Vagina (tissue), 2 donors: ENCODE results near the gene P2RY8. TPM values are rescaled to one million over a fixed set of nuclear protein-coding genes. Genes with fewer than 3 reads are reported as not detected.

ENCODE experiments used
- DNase-seq, 2 donors: peaks; one replicate each; pipeline ENCODE4 v3.0.0-alpha.2; 2017; ENCODE audit errors: extremely low spot score in 2 of 2
- H3K27ac ChIP-seq: fragments of 200-600 bp; sonication (generic); one replicate; pipeline ENCODE4 v1.5.1; 2019
- H3K27me3 ChIP-seq: fragments of 200-600 bp; sonication (generic); one replicate; pipeline ENCODE4 v1.5.1; 2019
- H3K36me3 ChIP-seq, 2 donors: fragments of 200-600 bp; sonication (generic); one replicate each; pipeline ENCODE4 v1.5.1; 2017 to 2019
- H3K4me1 ChIP-seq: fragments of 200-600 bp; sonication (generic); one replicate; pipeline ENCODE4 v1.5.1; 2019
- H3K4me3 ChIP-seq, 2 donors: fragments of 200-600 bp; sonication (generic); 1 replicate in 1 of 2; 2 replicates in 1 of 2; pipeline ENCODE4 v1.5.1; 2016 to 2019
- H3K9me3 ChIP-seq: fragments of 200-600 bp; sonication (generic); one replicate; pipeline ENCODE4 v1.5.1; 2019
- POLR2A ChIP-seq, 2 donors: fragments of 450-650 bp; IDR thresholded peaks; one replicate each; pipeline ENCODE4 v1.6.1; 2017; ENCODE audit warnings: antibody characterized with exemption in 2 of 2, mild to moderate bottlenecking in 2 of 2, moderate library complexity in 2 of 2
- POLR2AphosphoS5 ChIP-seq, 2 donors: sonication (generic); formaldehyde crosslinking; IDR thresholded peaks; one replicate each; pipeline ENCODE4 v1.9.0; 2017; ENCODE audit warnings: antibody characterized with exemption in 2 of 2, mild to moderate bottlenecking in 2 of 2, low read depth in 1 of 2; ENCODE audit not compliant: insufficient read depth in 1 of 2
- intact Hi-C: fragments of 100-400 bp; cut with DNase I; formaldehyde crosslinking; loops from one replicate; pipeline ENCODE4 v1.15.1; 2023
- total RNA-seq: library from RNA; depleted of rRNA; stranded (reverse); fragments of >200 nt; gene quantifications from one replicate; pipeline ENCODE4 v1.2.3, GENCODE V29; 2016
- TF ChIP-seq, protein P1 (sequence below), 3 experiments: fragments of 450-650 bp in 2 of 3; fragments of 200-600 bp in 1 of 3; sonication (generic) in 1 of 3; IDR thresholded peaks; one replicate each; pipeline ENCODE4 v1.5.1; 2017 to 2019; ENCODE audit warnings: antibody characterized with exemption in 3 of 3, mild to moderate bottlenecking in 2 of 3, moderate library complexity in 2 of 3

The P2RY8 gene
- total RNA-seq, 1 donor from 2014 or later: 0.74 TPM

GRCh38 chrX:1424147-1424851, 112.7 kb downstream of the P2RY8 start:
- Histone ChIP-seq H3K4me1 (no peaks in the 10 kb centered on the region), H3K27me3 (no peaks in the 10 kb centered on the region), H3K4me3 (no peak overlapping the region), H3K36me3 (peaks cover 2 to 53% of the 10 kb centered on the region in 2 donors), H3K27ac (no peak overlapping the region), H3K9me3 (no peaks in the 10 kb centered on the region)
- intact Hi-C loops: loop anchor here (10.0 kb wide), 1 partner anchor 1089 kb away; no protein-coding TSS in a partner anchor
- TF ChIP-seq, protein P1, sequence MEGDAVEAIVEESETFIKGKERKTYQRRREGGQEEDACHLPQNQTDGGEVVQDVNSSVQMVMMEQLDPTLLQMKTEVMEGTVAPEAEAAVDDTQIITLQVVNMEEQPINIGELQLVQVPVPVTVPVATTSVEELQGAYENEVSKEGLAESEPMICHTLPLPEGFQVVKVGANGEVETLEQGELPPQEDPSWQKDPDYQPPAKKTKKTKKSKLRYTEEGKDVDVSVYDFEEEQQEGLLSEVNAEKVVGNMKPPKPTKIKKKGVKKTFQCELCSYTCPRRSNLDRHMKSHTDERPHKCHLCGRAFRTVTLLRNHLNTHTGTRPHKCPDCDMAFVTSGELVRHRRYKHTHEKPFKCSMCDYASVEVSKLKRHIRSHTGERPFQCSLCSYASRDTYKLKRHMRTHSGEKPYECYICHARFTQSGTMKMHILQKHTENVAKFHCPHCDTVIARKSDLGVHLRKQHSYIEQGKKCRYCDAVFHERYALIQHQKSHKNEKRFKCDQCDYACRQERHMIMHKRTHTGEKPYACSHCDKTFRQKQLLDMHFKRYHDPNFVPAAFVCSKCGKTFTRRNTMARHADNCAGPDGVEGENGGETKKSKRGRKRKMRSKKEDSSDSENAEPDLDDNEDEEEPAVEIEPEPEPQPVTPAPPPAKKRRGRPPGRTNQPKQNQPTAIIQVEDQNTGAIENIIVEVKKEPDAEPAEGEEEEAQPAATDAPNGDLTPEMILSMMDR (IDR thresholded peaks at IDR 0.05): no peak
- TF ChIP-seq POLR2AphosphoS5 (IDR thresholded peaks at IDR 0.05; ENCODE audit: insufficient read depth in 1 of 2, low read depth in 1 of 2): no peak
- DNase-seq: no peak

- peaks cover 2 to 64% of the 10 kb centered on the region in 2 donors for H3K36me3 ChIP-seq
- TF ChIP-seq, protein P1 (IDR thresholded peaks at IDR 0.05): no peak
- TF ChIP-seq POLR2AphosphoS5 (IDR thresholded peaks at IDR 0.05; ENCODE audit: insufficient read depth in 1 of 2, low read depth in 1 of 2): no peak
- TF ChIP-seq POLR2A (IDR thresholded peaks at IDR 0.05): no peak
- no peak overlapping the region for H3K27ac ChIP-seq
- H3K4me1 ChIP-seq: no peaks in the 10 kb centered on the region
- H3K9me3 ChIP-seq: no peaks in the 10 kb centered on the region
- no peak for DNase-seq
- no peaks in the 10 kb centered on the region for H3K27me3 ChIP-seq
- no peak overlapping the region for H3K4me3 ChIP-seq
- intact Hi-C loops: loop anchor here (10.0 kb wide), 1 partner anchor 1088 kb away; no protein-coding TSS in a partner anchor
These were observed 113.8 kb downstream of the P2RY8 start for GRCh38 chrX:1423215-1423614.

DNA sequence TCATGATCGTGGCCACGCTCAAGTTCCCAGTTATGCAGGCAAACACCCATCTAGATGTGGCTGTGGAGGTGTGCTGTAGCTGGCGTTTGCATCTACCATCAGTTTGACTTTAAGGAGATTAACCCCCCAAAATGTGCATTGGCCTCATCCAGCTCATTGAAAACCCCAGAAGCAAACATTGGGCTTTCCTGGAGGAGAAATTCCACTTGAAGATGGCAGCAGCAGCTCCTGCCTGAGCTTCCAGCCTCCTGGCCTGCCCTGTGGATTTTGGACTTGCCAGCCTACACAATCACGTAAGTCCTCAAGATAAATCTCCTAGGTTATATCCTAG, 114.9 kb downstream of the P2RY8 start:
- intact Hi-C loops: loop anchor here (10.0 kb wide), 1 partner anchor 1087 kb away; no protein-coding TSS in a partner anchor
- Histone ChIP-seq H3K27ac (no peak overlapping the region), H3K27me3 (no peaks in the 10 kb centered on the region), H3K36me3 (peaks cover 2 to 63% of the 10 kb centered on the region in 2 donors), H3K4me3 (no peak overlapping the region), H3K9me3 (no peaks in the 10 kb centered on the region), H3K4me1 (no peaks in the 10 kb centered on the region)
- TF ChIP-seq POLR2A (IDR thresholded peaks at IDR 0.05): no peak
- no peak for TF ChIP-seq POLR2AphosphoS5 (IDR thresholded peaks at IDR 0.05; ENCODE audit: insufficient read depth in 1 of 2, low read depth in 1 of 2)
- TF ChIP-seq, protein P1 (IDR thresholded peaks at IDR 0.05): no peak
- DNase-seq: no peak

- intact Hi-C loops: loop anchor here (10.0 kb wide), 1 partner anchor 1087 kb away; no protein-coding TSS in a partner anchor
- Histone ChIP-seq H3K27ac (no peak overlapping the region), H3K36me3 (peaks cover 2 to 67% of the 10 kb centered on the region in 2 donors), H3K4me1 (no peaks in the 10 kb centered on the region), H3K4me3 (no peak overlapping the region), H3K9me3 (no peaks in the 10 kb centered on the region), H3K27me3 (no peaks in the 10 kb centered on the region)
- no peak for DNase-seq
- no peak for TF ChIP-seq POLR2AphosphoS5 (IDR thresholded peaks at IDR 0.05; ENCODE audit: insufficient read depth in 1 of 2, low read depth in 1 of 2)
- TF ChIP-seq POLR2A (IDR thresholded peaks at IDR 0.05): no peak
- TF ChIP-seq, protein P1 (IDR thresholded peaks at IDR 0.05): no peak
These were observed 115.4 kb downstream of the P2RY8 start for GRCh38 chrX:1421433-1422134.
